Activated CD8-positive, alpha-beta T cell treated with anti-CD3 and anti-CD28 coated beads, Interleukin-2, amount 10 ng/mL, durations not matched to agents 7 days and 5 days (primary cell): ENCODE measurements around the gene LCAT. TPM values are rescaled to one million over a fixed set of nuclear protein-coding genes. Genes with fewer than 3 reads are reported as not detected.
"Not testable (repeated sequence)": the region's sequence is repeated elsewhere in the genome, so short reads cannot be mapped to it uniquely, and the experiment has no call there.

Experiments used
- ATAC-seq: fragments of 150-1000 bp; cut with Tn5 transposase; one replicate; pipeline ENCODE4 v1.10.0; 2021; ENCODE audit warnings: moderate library complexity
- CTCF ChIA-PET: fragments of 350-600 bp; sonication (Branson Sonifier 250); formaldehyde crosslinking; loops from one replicate; lab custom pipeline; 2021; ENCODE audit warnings: antibody characterized with exemption; lab: Charles Lee
- POLR2A ChIA-PET: fragments of 350-600 bp; sonication (Branson Sonifier 250); formaldehyde crosslinking; loops from one replicate; lab custom pipeline; 2021; ENCODE audit warnings: antibody characterized with exemption; lab: Charles Lee
- DNase-seq: peaks from one replicate; pipeline ENCODE4 v3.0.0-alpha.2; 2020
- H3K27ac Mint-ChIP-seq: one replicate; pipeline ENCODE4 v1.8.0; 2021; ENCODE audit warnings: mild to moderate bottlenecking, mixed read lengths
- H3K27me3 Mint-ChIP-seq: one replicate; pipeline ENCODE4 v1.8.0; 2021; ENCODE audit warnings: low read depth, mixed read lengths
- H3K36me3 Mint-ChIP-seq: one replicate; pipeline ENCODE4 v1.8.0; 2021; ENCODE audit warnings: low read depth, mixed read lengths
- H3K4me1 Mint-ChIP-seq: one replicate; pipeline ENCODE4 v1.8.0; 2021; ENCODE audit warnings: low read depth, mixed read lengths
- H3K4me3 Mint-ChIP-seq: one replicate; pipeline ENCODE4 v1.8.0; 2021; ENCODE audit warnings: mild to moderate bottlenecking, mixed read lengths
- H3K9me3 Mint-ChIP-seq: one replicate; pipeline ENCODE4 v1.8.0; 2022; ENCODE audit warnings: mixed read lengths; ENCODE audit not compliant: insufficient read depth
- total RNA-seq, 2 experiments: library from RNA; stranded (reverse); gene quantifications; one replicate each; pipeline ENCODE4 v1.2.3, GENCODE V29; 2021

Gene LCAT
- total RNA-seq, 2 experiments from 2014 or later, result 22.4 to 23.1 TPM

DNA sequence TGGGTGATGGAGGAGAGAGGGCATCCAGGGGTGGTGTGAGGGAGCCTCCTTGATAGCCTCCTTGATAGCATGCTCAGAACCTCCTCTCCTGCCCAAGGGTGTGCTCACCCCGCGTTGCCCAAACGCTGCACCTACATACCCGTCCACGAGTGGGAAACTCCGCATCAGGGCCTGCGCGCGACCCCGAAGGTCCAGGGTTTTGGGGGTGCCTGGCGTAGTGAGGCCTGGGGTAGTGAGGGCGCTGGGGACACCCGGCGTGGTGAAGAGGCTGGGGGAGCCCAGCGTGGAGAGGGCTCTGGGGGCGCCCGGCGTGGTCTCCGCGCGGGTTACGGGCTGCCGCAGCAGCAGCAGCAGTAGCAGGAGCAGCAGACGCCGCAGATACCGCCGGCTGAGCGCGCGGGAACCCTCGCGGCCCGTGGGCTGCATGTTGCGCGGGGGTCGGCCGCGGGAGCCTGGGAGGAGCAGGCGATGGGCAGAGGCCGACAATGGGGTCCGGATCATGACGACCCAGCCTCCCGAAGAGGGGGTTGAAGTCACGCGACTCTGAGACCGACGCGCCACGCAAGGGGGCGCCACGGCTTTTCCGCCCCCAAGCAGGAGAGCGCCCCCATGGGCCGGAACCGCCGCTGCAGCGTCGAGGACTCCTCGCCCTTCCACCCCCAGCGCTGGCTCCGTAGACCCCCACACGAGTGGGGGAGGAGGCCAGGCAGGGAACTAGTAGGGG is 36.2 kb upstream of the LCAT start, which contains the start of gene DPEP3:
Gene DPEP3, minus strand, starts transcription at position 545 of the 724 bp plus-strand sequence. Its CDS starts 119 bp downstream, at position 426.
- H3K4me1 Mint-ChIP-seq, result peaks cover 27% of the 10 kb centered on the region
- H3K27ac Mint-ChIP-seq, result no peak within 1 kb of the TSS
- ChIA-PET POLR2A (no interaction called here), CTCF (interaction anchor here (0.8 to 5.4 kb wide), 3 partner anchors 9 to 61 kb away, joined by 3 to 32 read pairs (median 7); no protein-coding TSS in a partner anchor)
- peaks cover 6% of the 10 kb centered on the region for H3K27me3 Mint-ChIP-seq
- H3K9me3 Mint-ChIP-seq, result no peaks in the 10 kb centered on the region
- DNase-seq (no peak), ATAC-seq (no peak)
- H3K4me3 Mint-ChIP-seq, result no peak within 1 kb of the TSS
- no peaks in the 10 kb centered on the region for H3K36me3 Mint-ChIP-seq

DNA sequence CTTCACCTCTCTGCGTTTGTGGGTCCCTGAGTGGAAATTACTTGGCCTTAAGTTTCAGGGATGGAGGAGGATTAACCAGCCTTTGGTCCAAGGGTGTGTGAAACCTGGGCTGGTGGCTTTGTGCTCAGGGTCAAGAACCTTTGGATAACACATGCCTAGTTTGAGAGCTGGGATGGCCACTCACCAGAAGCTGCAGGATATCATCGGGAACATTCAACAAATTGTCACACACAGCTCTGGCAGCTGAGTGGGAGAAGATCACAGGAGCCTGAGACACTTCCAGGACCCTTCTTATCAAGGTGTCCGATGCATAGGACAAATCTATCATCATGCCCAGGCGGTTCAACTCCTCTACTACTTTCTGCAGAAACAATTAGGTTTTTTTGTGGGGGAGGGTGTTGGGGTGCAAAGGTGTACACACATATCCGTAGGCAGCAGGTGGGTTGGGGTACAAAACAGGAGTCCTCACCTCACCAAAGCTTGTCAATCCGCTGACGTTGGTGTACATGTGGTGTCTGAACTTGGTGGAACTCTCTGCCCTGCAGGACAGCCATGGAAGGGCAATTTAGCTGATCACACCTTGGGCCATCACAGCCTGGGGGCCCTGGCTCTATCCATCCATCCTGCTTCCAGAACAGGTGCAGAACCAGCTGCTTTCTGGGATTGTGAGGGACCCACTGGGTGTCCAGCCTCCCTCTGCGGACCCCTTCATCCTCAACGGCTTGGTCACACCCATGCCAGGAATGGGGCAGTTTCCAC is 33.7 kb upstream of the LCAT start:
- H3K4me3 Mint-ChIP-seq, result no peak overlapping the region
- no peak for ATAC-seq

DNA sequence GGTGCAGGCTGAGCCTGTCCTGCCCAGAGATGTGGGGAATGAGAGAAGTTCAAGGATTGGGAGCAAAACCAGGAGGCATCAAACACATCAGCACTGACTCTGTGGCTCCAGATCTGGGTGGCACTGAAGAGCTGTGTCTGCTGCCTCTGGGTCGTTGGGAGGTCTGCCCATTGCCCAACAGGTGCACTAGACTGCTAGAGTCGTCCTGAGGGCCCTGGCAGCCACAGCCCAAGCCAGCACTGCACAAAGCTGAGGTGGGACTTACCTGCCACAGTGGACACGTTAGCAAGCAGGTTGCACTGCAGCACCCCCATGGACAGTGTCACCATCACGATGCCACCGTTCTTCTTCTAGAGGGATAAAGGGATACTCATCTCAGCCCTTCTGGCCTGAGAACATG is 33.1 kb upstream of the LCAT start:
- Mint-ChIP-seq H3K4me1 (peaks cover 2% of the 10 kb centered on the region), H3K9me3 (no peaks in the 10 kb centered on the region), H3K36me3 (no peaks in the 10 kb centered on the region), H3K27ac (no peak overlapping the region), H3K4me3 (no peak overlapping the region), H3K27me3 (peaks cover 6% of the 10 kb centered on the region)
- ATAC-seq (no peak), DNase-seq (no peak)
- ChIA-PET CTCF (interaction anchor here (1.5 to 1.7 kb wide), 3 partner anchors 13 to 64 kb away, joined by 4 to 6 read pairs (median 4); no protein-coding TSS in a partner anchor), POLR2A (no interaction called here)

More for the DNA sequence above, 33.7 kb upstream of the LCAT start:
- no peaks in the 10 kb centered on the region for H3K9me3 Mint-ChIP-seq
- peaks cover 2% of the 10 kb centered on the region for H3K4me1 Mint-ChIP-seq
- peaks cover 6% of the 10 kb centered on the region for H3K27me3 Mint-ChIP-seq
- no peak for DNase-seq
- no peak overlapping the region for H3K27ac Mint-ChIP-seq
- no peaks in the 10 kb centered on the region for H3K36me3 Mint-ChIP-seq
- ChIA-PET POLR2A (no interaction called here), CTCF (interaction anchor here (1.5 to 1.7 kb wide), 3 partner anchors 13 to 63 kb away, joined by 4 to 6 read pairs (median 4); no protein-coding TSS in a partner anchor)

DNA sequence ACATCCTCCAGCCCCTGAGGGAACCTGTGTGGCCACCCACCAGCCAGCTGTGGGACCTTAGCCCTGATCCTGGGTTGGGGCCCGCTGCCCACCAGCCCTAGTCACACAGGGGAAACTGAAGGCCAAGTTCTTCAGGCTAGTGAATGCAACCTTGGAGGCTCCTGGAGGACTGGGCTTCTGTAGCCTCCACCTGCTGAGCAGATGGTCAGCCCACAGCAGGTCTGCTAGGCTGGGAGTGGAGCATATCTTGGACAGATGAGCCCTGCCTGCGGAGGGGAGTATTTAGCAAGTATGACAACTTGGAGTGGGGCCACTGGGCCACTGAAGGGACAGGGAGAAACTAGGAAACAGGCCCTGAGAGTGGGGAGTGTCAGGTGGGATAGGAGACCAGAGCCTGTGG is 32.3 kb upstream of the LCAT start:
- H3K27ac Mint-ChIP-seq, result no peak overlapping the region
- POLR2A ChIA-PET, result no interaction called here
- CTCF ChIA-PET, result no interaction called here
- no peak for DNase-seq
- no peak overlapping the region for H3K4me3 Mint-ChIP-seq
- H3K27me3 Mint-ChIP-seq, result peaks cover 6% of the 10 kb centered on the region
- peaks cover 2% of the 10 kb centered on the region for H3K4me1 Mint-ChIP-seq
- H3K36me3 Mint-ChIP-seq, result no peaks in the 10 kb centered on the region
- no peak for ATAC-seq
- no peaks in the 10 kb centered on the region for H3K9me3 Mint-ChIP-seq

DNA sequence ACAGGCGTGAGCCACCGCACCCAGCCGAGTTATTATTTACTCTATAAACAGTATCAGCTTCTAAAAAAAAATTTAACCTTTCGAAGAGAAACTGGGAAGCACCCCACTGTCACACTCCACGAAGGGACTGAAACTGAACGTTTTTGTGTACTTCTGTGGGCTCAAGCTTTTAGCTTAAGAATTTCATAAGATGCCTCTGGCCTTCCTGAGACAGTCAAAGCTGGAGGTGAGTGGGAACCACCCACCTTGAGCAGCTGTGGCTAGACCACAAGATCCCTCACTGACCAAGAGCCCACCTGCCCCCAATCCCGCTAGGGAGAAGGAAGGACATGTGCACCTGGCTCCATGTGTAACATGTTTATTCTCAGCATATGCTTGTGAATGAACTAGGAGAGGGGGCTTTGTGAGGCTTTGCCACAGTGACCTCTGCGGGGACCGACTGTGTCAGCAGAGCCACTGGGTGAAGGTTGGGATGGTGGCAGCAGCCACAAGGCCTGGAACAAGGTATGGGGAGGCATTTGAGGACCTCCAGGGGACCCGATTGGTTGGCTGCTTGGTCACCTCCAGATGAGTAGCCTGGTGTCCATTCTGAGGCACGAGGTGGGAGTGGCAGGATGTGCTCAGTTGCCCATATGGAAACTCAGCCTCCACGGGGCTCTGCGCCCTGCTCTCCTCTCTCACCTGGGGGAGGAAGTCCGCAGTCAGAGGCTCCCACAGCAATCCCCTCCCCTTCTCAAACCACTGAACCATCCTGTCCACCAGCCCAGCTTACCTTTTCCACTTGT is 31.6 kb upstream of the LCAT start:
- Mint-ChIP-seq H3K27ac (no peak overlapping the region), H3K9me3 (no peaks in the 10 kb centered on the region), H3K4me3 (no peak overlapping the region), H3K4me1 (peaks cover 2% of the 10 kb centered on the region), H3K27me3 (peaks cover 6% of the 10 kb centered on the region), H3K36me3 (no peaks in the 10 kb centered on the region)
- DNase-seq (no peak), ATAC-seq (no peak)
- ChIA-PET POLR2A (no interaction called here), CTCF (interaction anchor here (1.0 kb wide), 1 partner anchor 19 kb away, joined by 3 read pairs; no protein-coding TSS in a partner anchor)

DNA sequence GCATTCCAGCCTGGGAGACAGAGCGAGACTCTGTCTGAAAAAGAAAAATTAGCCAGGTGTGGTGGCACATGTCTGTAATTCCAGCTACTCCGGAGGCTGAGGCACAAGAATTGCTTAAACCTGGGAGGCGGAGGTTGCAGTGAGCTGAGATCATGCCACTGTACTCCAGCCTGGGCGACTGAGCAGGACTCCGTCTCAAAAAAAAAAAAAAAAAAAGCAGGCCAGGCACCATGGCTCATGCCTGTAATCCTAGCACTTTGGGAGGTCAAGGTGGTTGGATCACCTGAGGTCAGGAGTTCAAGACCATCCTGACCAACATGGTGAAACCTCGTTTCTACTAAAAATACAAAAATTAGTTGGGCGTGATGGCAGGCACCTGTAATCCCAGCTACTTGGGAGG is 28.4 kb upstream of the LCAT start:
- DNase-seq, ATAC-seq, H3K36me3 Mint-ChIP-seq, POLR2A ChIA-PET, H3K9me3 Mint-ChIP-seq, H3K4me3 Mint-ChIP-seq, H3K27me3 Mint-ChIP-seq, H3K27ac Mint-ChIP-seq: not testable (repeated sequence)
- H3K4me1 Mint-ChIP-seq, result peaks cover 18% of the 10 kb centered on the region
- CTCF ChIA-PET, result interaction anchor here (1.0 kb wide), 1 partner anchor 9 kb away, joined by 3 read pairs; no protein-coding TSS in a partner anchor

DNA sequence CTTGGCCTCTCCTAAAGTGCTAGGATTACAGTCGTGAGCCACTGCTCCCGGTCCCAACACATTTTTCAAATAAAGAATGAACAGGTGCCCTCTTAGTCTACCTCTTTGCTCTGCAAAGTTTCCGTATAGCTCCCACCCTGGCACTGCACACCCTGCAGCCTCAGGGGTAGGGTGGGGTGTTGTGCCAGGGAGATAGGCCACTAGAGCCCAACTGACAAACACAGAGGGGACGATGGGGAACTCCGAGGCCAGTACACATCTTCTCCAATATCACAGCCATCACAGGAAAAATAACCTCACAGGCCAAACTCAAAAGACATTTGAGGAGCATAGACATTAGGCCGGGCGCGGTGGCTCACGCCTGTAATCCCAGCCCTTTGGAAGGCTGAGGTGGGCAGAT is 27.2 kb upstream of the LCAT start:
- H3K4me3 Mint-ChIP-seq, result no peak overlapping the region

DNA sequence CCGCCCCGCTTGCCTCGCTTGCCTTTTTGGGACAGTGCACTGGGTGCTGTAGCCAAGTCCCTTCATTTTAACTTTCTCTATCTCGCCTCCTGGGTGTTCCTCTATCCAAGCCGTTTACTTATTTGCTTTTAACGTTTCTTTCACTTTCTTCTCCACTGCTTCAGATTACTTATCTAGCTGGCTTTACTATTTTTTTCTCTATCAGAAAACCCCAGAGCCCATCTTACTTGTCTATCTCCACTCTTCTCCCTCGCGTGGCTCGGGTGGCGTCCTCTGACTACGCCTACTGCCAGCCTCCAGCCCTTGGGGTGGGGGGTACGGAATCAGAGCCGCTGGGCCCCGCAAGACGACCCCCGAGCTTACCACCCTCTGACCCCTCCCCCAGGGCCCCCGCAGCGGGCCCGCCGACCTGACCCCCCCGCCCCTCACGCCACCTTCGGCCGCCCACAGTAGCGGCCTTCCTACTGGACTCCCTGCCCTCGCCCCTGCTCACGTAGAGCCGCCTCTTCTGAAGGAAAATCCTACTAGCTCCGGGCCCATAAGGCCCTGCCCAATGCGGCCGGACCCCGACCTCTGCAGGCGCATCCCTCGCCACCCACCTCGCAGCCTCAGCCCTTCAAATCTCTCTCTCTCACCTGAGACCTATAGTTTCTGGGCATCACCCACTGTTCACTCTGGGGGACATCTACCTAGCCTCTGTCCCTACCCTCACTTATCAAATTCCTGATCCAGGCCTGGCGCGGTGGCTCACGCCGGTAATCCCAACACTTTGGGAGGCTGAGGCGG is 25.5 kb upstream of the LCAT start:
- ATAC-seq, result no peak
- ChIA-PET POLR2A (interaction anchor here (1.0 to 2.0 kb wide), 4 partner anchors 12 to 96 kb away, joined by 3 to 7 read pairs (median 5); partner anchors contain the start of genes DDX28, DUS2 and PSMB10), CTCF (interaction anchor here (1.0 to 2.4 kb wide), 6 partner anchors 12 to 449 kb away, joined by 3 to 7 read pairs (median 4); partner anchors contain the start of genes DDX28 and DUS2)
- H3K9me3 Mint-ChIP-seq, result no peaks in the 10 kb centered on the region
- no peak for DNase-seq
- peaks cover 38% of the 10 kb centered on the region for H3K4me1 Mint-ChIP-seq
- peak overlapping the region; percentile 87 for H3K27ac Mint-ChIP-seq
- H3K36me3 Mint-ChIP-seq, result peaks cover 2% of the 10 kb centered on the region
- H3K4me3 Mint-ChIP-seq, result peak overlapping the region; percentile 98
- H3K27me3 Mint-ChIP-seq, result no peaks in the 10 kb centered on the region

More for the DNA sequence above, 27.2 kb upstream of the LCAT start:
- POLR2A ChIA-PET, result interaction anchor here (1.2 kb wide), 1 partner anchor 11 kb away, joined by 5 read pairs; no protein-coding TSS in a partner anchor
- no peak for ATAC-seq
- H3K4me1 Mint-ChIP-seq, result peaks cover 30% of the 10 kb centered on the region
- H3K27me3 Mint-ChIP-seq, result peaks cover 2% of the 10 kb centered on the region
- CTCF ChIA-PET, result interaction anchor here (2.4 kb wide), 1 partner anchor 10 kb away, joined by 7 read pairs; no protein-coding TSS in a partner anchor
- peaks cover 2% of the 10 kb centered on the region for H3K36me3 Mint-ChIP-seq
- no peak for DNase-seq
- H3K9me3 Mint-ChIP-seq, result no peaks in the 10 kb centered on the region
- H3K27ac Mint-ChIP-seq, result no peak overlapping the region

DNA sequence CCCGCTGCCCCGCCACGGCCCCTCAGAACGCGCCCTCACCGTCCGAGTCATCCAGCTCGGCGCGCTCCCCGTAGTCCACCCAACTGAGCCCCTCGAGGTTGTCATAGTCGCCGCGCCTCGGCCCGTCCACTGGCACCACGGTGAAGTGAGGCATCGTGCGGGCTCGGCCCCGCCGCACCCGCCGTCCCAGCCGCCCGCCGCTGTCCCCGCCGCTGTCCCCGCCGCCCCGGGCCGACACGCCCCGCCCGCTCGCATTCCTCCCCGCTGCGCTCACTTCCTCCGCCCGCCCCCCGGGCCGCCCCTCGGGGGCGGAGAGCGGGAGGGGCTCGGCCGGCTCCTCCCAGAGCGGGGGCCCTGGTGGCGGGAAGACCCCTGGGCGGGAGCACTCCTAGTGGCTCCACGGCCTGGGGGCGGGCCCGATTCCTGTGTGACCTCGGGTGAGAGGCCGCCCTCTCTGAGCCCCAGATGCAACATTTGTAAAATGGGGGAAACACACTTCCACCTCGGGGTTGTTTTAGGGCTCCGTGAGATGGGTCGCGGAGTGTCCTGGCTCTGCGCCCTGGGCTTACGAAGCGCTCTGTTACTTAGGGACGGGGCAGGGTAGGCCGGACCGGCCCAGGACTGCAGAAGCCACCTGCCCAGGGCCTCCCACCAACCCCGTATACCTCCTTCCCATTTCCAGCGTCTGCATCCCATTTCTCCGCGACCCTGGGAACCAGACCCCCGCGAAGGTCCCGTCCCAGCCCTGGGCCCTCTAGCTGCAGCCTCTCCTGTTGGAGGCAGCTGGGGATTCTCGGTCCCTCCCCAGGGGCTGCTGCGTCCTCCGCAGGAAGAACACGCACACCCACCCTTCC is 24.7 kb upstream of the LCAT start, which contains the start of gene SLC12A4:
Gene SLC12A4, minus strand, starts transcription at position 238 of the 854 bp plus-strand sequence. Its CDS starts 84 bp downstream, at position 154.
- Mint-ChIP-seq H3K36me3 (peaks cover 2% of the 10 kb centered on the region), H3K27me3 (no peaks in the 10 kb centered on the region), H3K27ac (peak within 1 kb of the TSS; percentile 98), H3K4me1 (peaks cover 38% of the 10 kb centered on the region), H3K9me3 (no peaks in the 10 kb centered on the region), H3K4me3 (peak within 1 kb of the TSS; percentile 98)
- ChIA-PET POLR2A (interaction anchor here (0.6 to 2.6 kb wide), 8 partner anchors 13 to 309 kb away, joined by 3 to 10 read pairs (median 4); partner anchors contain the start of genes ACD, DDX28, DUS2 and PSMB10), CTCF (interaction anchor here (1.0 to 2.4 kb wide), 7 partner anchors 16 to 448 kb away, joined by 3 to 7 read pairs (median 4); partner anchors contain the start of genes DDX28 and DUS2)
- ATAC-seq (peak; percentile 88), DNase-seq (peak; percentile 93)
